H1 (cell line): ENCODE results near the gene NID2. TPM values are rescaled to one million over a fixed set of nuclear protein-coding genes. Genes with fewer than 3 reads are reported as not detected.

Experiments
- CEBPB ChIP-seq: IDR thresholded peaks from 2 replicates; pipeline ENCODE4 v1.6.1; 2012; ENCODE audit warnings: low read depth, low read length
- RAD21 ChIP-seq, 2 experiments: IDR thresholded peaks in 1 of 2; conservative IDR thresholded peaks in 1 of 2; 2 replicates each; pipeline ENCODE4 v1.6.1; 2011; ENCODE audit warnings: low read depth in 2 of 2, low read length in 2 of 2, improper control_type of control experiment in 1 of 2, inconsistent platforms in 1 of 2, mild to moderate bottlenecking in 1 of 2, moderate library complexity in 1 of 2
- SAP30 ChIP-seq: fragments of 300-600 bp; sonication (generic); IDR thresholded peaks from 2 replicates; pipeline ENCODE4 v1.7.1; 2012; ENCODE audit warnings: low read length, moderate library complexity, mild to moderate bottlenecking, inconsistent platforms; ENCODE audit not compliant: insufficient read depth, insufficient replicate concordance
- SIX5 ChIP-seq: IDR thresholded peaks from 2 replicates; pipeline ENCODE4 v1.6.1; 2011; ENCODE audit warnings: mild to moderate bottlenecking, low read depth, low read length
- SP2 ChIP-seq: IDR thresholded peaks from 2 replicates; pipeline ENCODE4 v1.6.1; 2012; ENCODE audit warnings: mild to moderate bottlenecking, low read length, inconsistent platforms
- TAF1 ChIP-seq: IDR thresholded peaks from 2 replicates; pipeline ENCODE4 v1.6.1; 2011; ENCODE audit warnings: mild to moderate bottlenecking, low read depth, low read length
- polyA plus RNA-seq, 7 experiments: library from polyadenylated mRNA; depleted of rRNA in 3 of 7; stranded (reverse) in 5 of 7; unstranded in 2 of 7; fragments of >200 nt in 5 of 7; fragments of 200-250 nt in 2 of 7; gene quantifications; 1 replicate in 5 of 7; 2 replicates in 1 of 7; 4 replicates in 1 of 7; pipeline versions ENCODE4 v1.2.1 to v1.2.3, GENCODE V29; 2011 to 2013; ENCODE audit warnings: missing spikeins in 2 of 7, mixed read lengths in 2 of 7
- total RNA-seq: library from RNA; stranded (reverse); fragmentation: NEBNext Ultra II Directional; extraction: Animal tissue kit (Norgen Biotek cat#: 25700); gene quantifications from 2 replicates; pipeline ENCODE4 v1.2.1, GENCODE V29; 2021
- TF ChIP-seq, protein P1 (sequence below): fragments of 300-600 bp; sonication (generic); IDR thresholded peaks from 2 replicates; pipeline ENCODE4 v1.7.1; 2012; ENCODE audit warnings: low read length, moderate library complexity, mild to moderate bottlenecking, inconsistent platforms; ENCODE audit not compliant: insufficient replicate concordance
- TF ChIP-seq, protein P2 (sequence below): IDR thresholded peaks from 2 replicates; pipeline ENCODE4 v1.6.1; 2012; ENCODE audit warnings: inconsistent platforms

Gene NID2
- total and polyA plus RNA-seq, 2 of the 8 experiments (the other 6 are each of a cell fraction or from before 2014, with no cell fraction given), result 6.1 to 12.6 TPM

GRCh38 chr14:51989293-51990234 is 79.3 kb downstream of the NID2 start, which contains the start of gene RTRAF (continued):
- TF ChIP-seq, protein P1, sequence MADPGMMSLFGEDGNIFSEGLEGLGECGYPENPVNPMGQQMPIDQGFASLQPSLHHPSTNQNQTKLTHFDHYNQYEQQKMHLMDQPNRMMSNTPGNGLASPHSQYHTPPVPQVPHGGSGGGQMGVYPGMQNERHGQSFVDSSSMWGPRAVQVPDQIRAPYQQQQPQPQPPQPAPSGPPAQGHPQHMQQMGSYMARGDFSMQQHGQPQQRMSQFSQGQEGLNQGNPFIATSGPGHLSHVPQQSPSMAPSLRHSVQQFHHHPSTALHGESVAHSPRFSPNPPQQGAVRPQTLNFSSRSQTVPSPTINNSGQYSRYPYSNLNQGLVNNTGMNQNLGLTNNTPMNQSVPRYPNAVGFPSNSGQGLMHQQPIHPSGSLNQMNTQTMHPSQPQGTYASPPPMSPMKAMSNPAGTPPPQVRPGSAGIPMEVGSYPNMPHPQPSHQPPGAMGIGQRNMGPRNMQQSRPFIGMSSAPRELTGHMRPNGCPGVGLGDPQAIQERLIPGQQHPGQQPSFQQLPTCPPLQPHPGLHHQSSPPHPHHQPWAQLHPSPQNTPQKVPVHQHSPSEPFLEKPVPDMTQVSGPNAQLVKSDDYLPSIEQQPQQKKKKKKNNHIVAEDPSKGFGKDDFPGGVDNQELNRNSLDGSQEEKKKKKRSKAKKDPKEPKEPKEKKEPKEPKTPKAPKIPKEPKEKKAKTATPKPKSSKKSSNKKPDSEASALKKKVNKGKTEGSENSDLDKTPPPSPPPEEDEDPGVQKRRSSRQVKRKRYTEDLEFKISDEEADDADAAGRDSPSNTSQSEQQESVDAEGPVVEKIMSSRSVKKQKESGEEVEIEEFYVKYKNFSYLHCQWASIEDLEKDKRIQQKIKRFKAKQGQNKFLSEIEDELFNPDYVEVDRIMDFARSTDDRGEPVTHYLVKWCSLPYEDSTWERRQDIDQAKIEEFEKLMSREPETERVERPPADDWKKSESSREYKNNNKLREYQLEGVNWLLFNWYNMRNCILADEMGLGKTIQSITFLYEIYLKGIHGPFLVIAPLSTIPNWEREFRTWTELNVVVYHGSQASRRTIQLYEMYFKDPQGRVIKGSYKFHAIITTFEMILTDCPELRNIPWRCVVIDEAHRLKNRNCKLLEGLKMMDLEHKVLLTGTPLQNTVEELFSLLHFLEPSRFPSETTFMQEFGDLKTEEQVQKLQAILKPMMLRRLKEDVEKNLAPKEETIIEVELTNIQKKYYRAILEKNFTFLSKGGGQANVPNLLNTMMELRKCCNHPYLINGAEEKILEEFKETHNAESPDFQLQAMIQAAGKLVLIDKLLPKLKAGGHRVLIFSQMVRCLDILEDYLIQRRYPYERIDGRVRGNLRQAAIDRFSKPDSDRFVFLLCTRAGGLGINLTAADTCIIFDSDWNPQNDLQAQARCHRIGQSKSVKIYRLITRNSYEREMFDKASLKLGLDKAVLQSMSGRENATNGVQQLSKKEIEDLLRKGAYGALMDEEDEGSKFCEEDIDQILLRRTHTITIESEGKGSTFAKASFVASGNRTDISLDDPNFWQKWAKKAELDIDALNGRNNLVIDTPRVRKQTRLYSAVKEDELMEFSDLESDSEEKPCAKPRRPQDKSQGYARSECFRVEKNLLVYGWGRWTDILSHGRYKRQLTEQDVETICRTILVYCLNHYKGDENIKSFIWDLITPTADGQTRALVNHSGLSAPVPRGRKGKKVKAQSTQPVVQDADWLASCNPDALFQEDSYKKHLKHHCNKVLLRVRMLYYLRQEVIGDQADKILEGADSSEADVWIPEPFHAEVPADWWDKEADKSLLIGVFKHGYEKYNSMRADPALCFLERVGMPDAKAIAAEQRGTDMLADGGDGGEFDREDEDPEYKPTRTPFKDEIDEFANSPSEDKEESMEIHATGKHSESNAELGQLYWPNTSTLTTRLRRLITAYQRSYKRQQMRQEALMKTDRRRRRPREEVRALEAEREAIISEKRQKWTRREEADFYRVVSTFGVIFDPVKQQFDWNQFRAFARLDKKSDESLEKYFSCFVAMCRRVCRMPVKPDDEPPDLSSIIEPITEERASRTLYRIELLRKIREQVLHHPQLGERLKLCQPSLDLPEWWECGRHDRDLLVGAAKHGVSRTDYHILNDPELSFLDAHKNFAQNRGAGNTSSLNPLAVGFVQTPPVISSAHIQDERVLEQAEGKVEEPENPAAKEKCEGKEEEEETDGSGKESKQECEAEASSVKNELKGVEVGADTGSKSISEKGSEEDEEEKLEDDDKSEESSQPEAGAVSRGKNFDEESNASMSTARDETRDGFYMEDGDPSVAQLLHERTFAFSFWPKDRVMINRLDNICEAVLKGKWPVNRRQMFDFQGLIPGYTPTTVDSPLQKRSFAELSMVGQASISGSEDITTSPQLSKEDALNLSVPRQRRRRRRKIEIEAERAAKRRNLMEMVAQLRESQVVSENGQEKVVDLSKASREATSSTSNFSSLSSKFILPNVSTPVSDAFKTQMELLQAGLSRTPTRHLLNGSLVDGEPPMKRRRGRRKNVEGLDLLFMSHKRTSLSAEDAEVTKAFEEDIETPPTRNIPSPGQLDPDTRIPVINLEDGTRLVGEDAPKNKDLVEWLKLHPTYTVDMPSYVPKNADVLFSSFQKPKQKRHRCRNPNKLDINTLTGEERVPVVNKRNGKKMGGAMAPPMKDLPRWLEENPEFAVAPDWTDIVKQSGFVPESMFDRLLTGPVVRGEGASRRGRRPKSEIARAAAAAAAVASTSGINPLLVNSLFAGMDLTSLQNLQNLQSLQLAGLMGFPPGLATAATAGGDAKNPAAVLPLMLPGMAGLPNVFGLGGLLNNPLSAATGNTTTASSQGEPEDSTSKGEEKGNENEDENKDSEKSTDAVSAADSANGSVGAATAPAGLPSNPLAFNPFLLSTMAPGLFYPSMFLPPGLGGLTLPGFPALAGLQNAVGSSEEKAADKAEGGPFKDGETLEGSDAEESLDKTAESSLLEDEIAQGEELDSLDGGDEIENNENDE, result no peak
- TF ChIP-seq, protein P2, sequence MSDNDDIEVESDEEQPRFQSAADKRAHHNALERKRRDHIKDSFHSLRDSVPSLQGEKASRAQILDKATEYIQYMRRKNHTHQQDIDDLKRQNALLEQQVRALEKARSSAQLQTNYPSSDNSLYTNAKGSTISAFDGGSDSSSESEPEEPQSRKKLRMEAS, result peak; percentile 67
- TF ChIP-seq SIX5, result no peak
- TF ChIP-seq TAF1, result peak; percentile 92
- TF ChIP-seq RAD21 (IDR thresholded peaks at IDR 0.05 in 1 of 2, conservative IDR thresholded peaks at IDR 0.05 in 1 of 2; ENCODE audit: low read depth in 2 of 2, low read length in 2 of 2), result no peak
- no peak for TF ChIP-seq CEBPB
- peak; percentile 46 for TF ChIP-seq SAP30
- TF ChIP-seq SP2, result peak; percentile 39
